ENCODE measurements around the gene TCIRG1. TPM values are rescaled to one million over a fixed set of nuclear protein-coding genes. Genes with fewer than 3 reads are reported as not detected.

TCIRG1 gene
- total and polyA plus RNA-seq, 2 of the 13 experiments (the other 11 are each of a cell fraction or from before 2014, with no cell fraction given): 48.0 to 69.6 TPM

GRCh38 chr11:68016904-68017817, 21.7 kb upstream of the TCIRG1 start (continued):
- TF ChIP-seq AKNA (CRISPR knock-in tag; IDR thresholded peaks at IDR 0.05; ENCODE audit: borderline replicate concordance): no peak
- 0 out of 2 replicates have a peak, but pooled peaks have one; percentile 61 for TF ChIP-seq ZNF772 (CRISPR knock-in tag; IDR thresholded peaks at IDR 0.05)
- TF ChIP-seq ARNT2 (CRISPR knock-in tag; IDR thresholded peaks at IDR 0.05; ENCODE audit: low read depth): no peak; the same call in 1 of the 2 replicates
- 0 out of 2 replicates have a peak, but pooled peaks have one; percentile 33 for TF ChIP-seq MXD1 (CRISPR knock-in tag; IDR thresholded peaks at IDR 0.05)
- TF ChIP-seq EHMT2 (IDR thresholded peaks at IDR 0.05; ENCODE audit: borderline replicate concordance, low read depth, low read length): no peak
- TF ChIP-seq SNAPC2 (CRISPR knock-in tag; IDR thresholded peaks at IDR 0.05): no peak
- TF ChIP-seq FOXK2 (IDR thresholded peaks at IDR 0.05): peak; percentile 29; the same call in 1 of the 2 replicates
- peak; percentile 79 for TF ChIP-seq HDAC2 (CRISPR knock-in tag; IDR thresholded peaks at IDR 0.05)
- peak; percentile 46; the same call in 1 of the 2 replicates for TF ChIP-seq NFYC (CRISPR knock-in tag; IDR thresholded peaks at IDR 0.05)
- TF ChIP-seq ZNF674 (CRISPR knock-in tag; IDR thresholded peaks at IDR 0.05; ENCODE audit: low read depth): no peak
- TF ChIP-seq TGIF2 (CRISPR knock-in tag; IDR thresholded peaks at IDR 0.05): peak; percentile 73
- TF ChIP-seq SP1 (IDR thresholded peaks at IDR 0.05): no peak
- no peak for TF ChIP-seq SP1 (CRISPR knock-in tag; IDR thresholded peaks at IDR 0.05)
- no peak for TF ChIP-seq RAD51 (IDR thresholded peaks at IDR 0.05; ENCODE audit: borderline replicate concordance)
- peak; percentile 73 for TF ChIP-seq RBM22 (optimal IDR thresholded peaks at IDR 0.05; ENCODE audit: low read length)
- no peak for TF ChIP-seq ZNF816 (CRISPR knock-in tag; IDR thresholded peaks at IDR 0.05; ENCODE audit: borderline replicate concordance)
- TF ChIP-seq SNAI1 (CRISPR knock-in tag; IDR thresholded peaks at IDR 0.05; ENCODE audit: borderline replicate concordance): no peak
- TF ChIP-seq KDM2A (CRISPR knock-in tag; IDR thresholded peaks at IDR 0.05; ENCODE audit: borderline replicate concordance, low read depth): no peak; the same call in 1 of the 2 replicates
- TF ChIP-seq ZBTB39 (CRISPR knock-in tag; IDR thresholded peaks at IDR 0.05): peak; percentile 87; the same call in 1 of the 2 replicates
- TF ChIP-seq JUND (CRISPR knock-in tag; IDR thresholded peaks at IDR 0.05): no peak; the same call in 1 of the 2 replicates
- TF ChIP-seq TBX2 (CRISPR knock-in tag; IDR thresholded peaks at IDR 0.05; ENCODE audit: borderline replicate concordance): no peak; the same call in 1 of the 2 replicates
- TF ChIP-seq POLR2G (IDR thresholded peaks at IDR 0.05; ENCODE audit: low read depth, low read length): peak; percentile 4; the same call in 1 of the 2 replicates
- peak; percentile 48; the same call in 1 of the 2 replicates for TF ChIP-seq NR2F2 (IDR thresholded peaks at IDR 0.05; ENCODE audit: borderline replicate concordance, low read depth)

Data from HepG2 (cell line).